Lower leg skin (tissue), 4 donors: ENCODE data around the gene TIMD4. TPM values are rescaled to one million over a fixed set of nuclear protein-coding genes. Genes with fewer than 3 reads are reported as not detected.
"Not testable (repeated sequence)": the region's sequence is repeated elsewhere in the genome, so short reads cannot be mapped to it uniquely, and the experiment has no call there.

ENCODE experiments used
- DNase-seq, 2 donors: peaks; one replicate each; pipeline ENCODE4 v3.0.0-alpha.2; 2019; ENCODE audit warnings: low spot score in 2 of 2
- H3K4me3 ChIP-seq: fragments of 200-600 bp; sonication (generic); 2 replicates; pipeline ENCODE4 v1.5.1; 2017; ENCODE audit warnings: mild to moderate bottlenecking, low read depth; ENCODE audit not compliant: poor library complexity, severe bottlenecking
- POLR2A ChIP-seq, 2 donors: fragments of 450-650 bp; IDR thresholded peaks; one replicate each; pipeline ENCODE4 v1.6.1; 2016 to 2017; ENCODE audit warnings: antibody characterized with exemption in 2 of 2, mild to moderate bottlenecking in 1 of 2, moderate library complexity in 1 of 2
- WGBS, 2 donors: methylation state at CpG; one replicate each; pipeline ENCODE4 v1.1.5; 2018; 5-methylcytosine and 5-hydroxymethylcytosine counted together
- intact Hi-C: fragments of 100-400 bp; cut with DNase I; formaldehyde crosslinking; loops from one replicate; pipeline ENCODE4 v1.15.0; 2023; ENCODE audit warnings: low total_unique reads
- total RNA-seq, 4 donors: library from RNA; depleted of rRNA; stranded (reverse); fragments of >200 nt; gene quantifications; one replicate each; pipeline ENCODE4 v1.1.0, GENCODE V29; 2016
- TF ChIP-seq, protein P1 (sequence below), 3 donors: fragments of 450-650 bp; IDR thresholded peaks; one replicate each; pipeline ENCODE4 v1.5.1; 2016; ENCODE audit warnings: antibody characterized with exemption in 3 of 3, mild to moderate bottlenecking in 3 of 3, moderate library complexity in 2 of 3

The TIMD4 gene
- total RNA-seq, 4 donors from 2014 or later, result 0.23 to 0.71 TPM; not detected in 2

DNA sequence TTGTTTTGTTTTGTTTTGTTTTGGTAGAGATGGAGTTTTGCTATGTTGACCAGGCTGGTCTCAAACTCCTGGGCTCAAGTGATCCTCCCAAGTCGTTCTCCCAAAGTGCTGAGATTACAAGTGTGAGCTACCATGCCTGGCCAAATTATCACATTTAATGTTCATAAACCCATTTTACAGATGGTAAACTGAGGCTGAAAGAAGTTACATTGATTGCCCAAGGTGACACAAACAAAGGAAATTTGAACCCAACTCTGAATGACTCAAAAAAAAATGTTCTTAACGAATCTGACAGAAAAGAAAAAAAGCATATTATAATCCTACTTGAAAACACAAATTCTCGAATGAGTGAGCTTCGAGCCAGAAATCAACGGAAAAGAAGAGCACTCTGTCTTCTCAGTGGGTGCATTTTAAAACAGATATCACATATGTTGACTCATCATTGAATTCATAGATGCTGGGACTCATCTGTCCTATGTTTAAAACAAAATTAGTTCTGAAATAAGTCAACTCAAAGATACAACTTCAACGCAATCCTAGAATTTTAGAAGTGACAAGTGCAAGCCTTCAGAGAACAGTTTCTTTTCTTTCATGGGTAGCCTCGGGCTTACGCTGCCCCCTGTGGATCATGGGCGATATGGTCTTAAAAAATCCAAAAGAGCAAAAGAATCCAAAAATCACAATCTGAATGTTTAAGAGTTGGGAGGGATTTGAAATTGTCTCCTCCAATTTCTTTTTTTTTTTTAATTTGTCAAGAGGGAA lies 28.4 kb downstream of the TIMD4 start:
- DNase-seq, result peak in 1 of 2 donors; percentile 29
- TF ChIP-seq, protein P1, sequence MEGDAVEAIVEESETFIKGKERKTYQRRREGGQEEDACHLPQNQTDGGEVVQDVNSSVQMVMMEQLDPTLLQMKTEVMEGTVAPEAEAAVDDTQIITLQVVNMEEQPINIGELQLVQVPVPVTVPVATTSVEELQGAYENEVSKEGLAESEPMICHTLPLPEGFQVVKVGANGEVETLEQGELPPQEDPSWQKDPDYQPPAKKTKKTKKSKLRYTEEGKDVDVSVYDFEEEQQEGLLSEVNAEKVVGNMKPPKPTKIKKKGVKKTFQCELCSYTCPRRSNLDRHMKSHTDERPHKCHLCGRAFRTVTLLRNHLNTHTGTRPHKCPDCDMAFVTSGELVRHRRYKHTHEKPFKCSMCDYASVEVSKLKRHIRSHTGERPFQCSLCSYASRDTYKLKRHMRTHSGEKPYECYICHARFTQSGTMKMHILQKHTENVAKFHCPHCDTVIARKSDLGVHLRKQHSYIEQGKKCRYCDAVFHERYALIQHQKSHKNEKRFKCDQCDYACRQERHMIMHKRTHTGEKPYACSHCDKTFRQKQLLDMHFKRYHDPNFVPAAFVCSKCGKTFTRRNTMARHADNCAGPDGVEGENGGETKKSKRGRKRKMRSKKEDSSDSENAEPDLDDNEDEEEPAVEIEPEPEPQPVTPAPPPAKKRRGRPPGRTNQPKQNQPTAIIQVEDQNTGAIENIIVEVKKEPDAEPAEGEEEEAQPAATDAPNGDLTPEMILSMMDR (IDR thresholded peaks at IDR 0.05), result no peak
- no peak for TF ChIP-seq POLR2A (IDR thresholded peaks at IDR 0.05)
- 57 to 62% methylated on average over 9 of the region's 9 CpGs for WGBS, 2 donors
- intact Hi-C loops, result no loop called here
- no peak overlapping the region for H3K4me3 ChIP-seq

GRCh38 chr5:156929366-156929948 lies 33.6 kb downstream of the TIMD4 start:
- no peak overlapping the region for H3K4me3 ChIP-seq
- TF ChIP-seq, protein P1 (IDR thresholded peaks at IDR 0.05), result no peak
- TF ChIP-seq POLR2A (IDR thresholded peaks at IDR 0.05), result no peak
- DNase-seq, result peak in 1 of 2 donors; percentile 13
- intact Hi-C loops, result no loop called here
- 73 to 83% methylated on average over 3 of the region's 3 CpGs for WGBS, 2 donors

GRCh38 chr5:156927545-156927944 lies 35.5 kb downstream of the TIMD4 start:
- TF ChIP-seq, protein P1 (IDR thresholded peaks at IDR 0.05), result no peak
- no peak for TF ChIP-seq POLR2A (IDR thresholded peaks at IDR 0.05)
- peak in 1 of 2 donors; percentile 8 for DNase-seq
- no peak overlapping the region for H3K4me3 ChIP-seq
- intact Hi-C loops, result no loop called here
- WGBS, 2 donors, result 83 to 87% methylated on average over 1 of the region's 1 CpG

DNA sequence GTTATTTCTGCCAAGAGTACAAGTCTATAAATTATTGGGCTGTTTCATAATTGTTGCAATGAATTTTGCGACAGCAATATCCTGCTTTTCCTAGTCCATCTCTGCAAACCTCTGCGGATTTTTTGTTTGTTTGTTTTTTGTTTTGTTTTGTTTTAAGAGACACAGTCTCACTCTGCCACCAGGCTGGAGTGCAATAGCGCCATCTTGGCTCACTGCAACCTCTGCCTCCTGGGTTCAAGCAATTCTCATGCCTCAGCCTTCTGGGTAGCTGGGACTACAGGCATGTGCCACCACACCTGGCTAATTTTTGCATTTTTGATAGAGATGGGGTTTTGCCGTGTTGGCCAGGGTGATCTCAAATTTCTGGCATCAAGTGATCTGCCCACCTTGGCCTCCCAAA lies 37.3 kb downstream of the TIMD4 start:
- DNase-seq, result peak in 1 of 2 donors; percentile 26
- intact Hi-C loops, result not testable (repeated sequence)
- 56 to 70% methylated on average over 4 of the region's 4 CpGs for WGBS, 2 donors

DNA sequence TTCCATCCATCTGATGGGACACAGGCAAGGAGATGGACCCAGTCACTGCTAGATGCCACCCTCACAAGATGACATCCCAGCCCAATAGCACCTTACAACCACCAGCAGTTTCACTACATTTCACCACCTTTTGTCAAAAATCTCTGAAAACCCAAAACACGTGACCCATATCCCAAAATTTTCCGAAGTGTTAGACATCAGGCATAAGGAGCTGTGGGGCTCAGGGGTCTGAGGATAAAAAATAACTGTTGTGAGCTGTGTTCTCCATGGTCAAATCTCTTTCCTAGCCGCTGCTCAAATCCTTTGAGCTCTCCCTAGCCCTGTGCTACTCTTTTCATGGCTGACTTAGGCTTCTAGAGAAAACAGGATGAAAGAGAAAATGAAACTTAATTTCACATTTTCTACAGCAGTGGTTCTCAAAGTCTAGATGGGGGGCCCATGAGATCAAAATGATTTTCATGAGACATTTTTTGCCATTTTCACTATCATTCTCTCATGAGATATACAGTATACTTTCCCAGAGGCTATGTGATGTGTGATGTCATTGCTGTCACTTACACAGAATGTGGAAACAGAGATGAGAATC lies 40.7 kb downstream of the TIMD4 start:
- no peak overlapping the region for H3K4me3 ChIP-seq
- no peak for DNase-seq
- intact Hi-C loops, result no loop called here
- TF ChIP-seq, protein P1 (IDR thresholded peaks at IDR 0.05), result no peak
- TF ChIP-seq POLR2A (IDR thresholded peaks at IDR 0.05), result no peak
- WGBS, 2 donors, result 87 to 93% methylated on average over 3 of the region's 3 CpGs

More for the DNA sequence above, 37.3 kb downstream of the TIMD4 start:
- H3K4me3 ChIP-seq, result not testable (repeated sequence)

GRCh38 chr5:156920861-156921431 lies 42.1 kb downstream of the TIMD4 start:
- no peak for DNase-seq
- intact Hi-C loops, result no loop called here
- no peak for TF ChIP-seq POLR2A (IDR thresholded peaks at IDR 0.05)
- TF ChIP-seq, protein P1 (IDR thresholded peaks at IDR 0.05), result no peak
- H3K4me3 ChIP-seq, result no peak overlapping the region
- WGBS, 2 donors, result 65 to 71% methylated on average over 3 of the region's 3 CpGs
